K562 (cell line): ENCODE measurements around the gene ARRB2. TPM values are rescaled to one million over a fixed set of nuclear protein-coding genes. Genes with fewer than 3 reads are reported as not detected.

Experiments
- FOXM1 ChIP-seq, 2 experiments: fragments of 450-650 bp in 1 of 2; sonication (generic) in 1 of 2; formaldehyde crosslinking in 1 of 2; IDR thresholded peaks; 2 replicates each; pipeline versions ENCODE4 v1.6.1 to v1.9.0; 2017 to 2022; ENCODE audit warnings: low read depth in 2 of 2, mild to moderate bottlenecking in 2 of 2, missing genetic modification reagents in 1 of 2, moderate library complexity in 1 of 2
- FOXP1 ChIP-seq: sonication (generic); formaldehyde crosslinking; IDR thresholded peaks from 2 replicates; pipeline ENCODE4 v1.8.0; 2022; ENCODE audit warnings: mild to moderate bottlenecking, missing genetic modification reagents
- POLR2AphosphoS5 ChIP-seq: IDR thresholded peaks from 2 replicates; pipeline ENCODE4 v1.6.1; 2011; ENCODE audit warnings: mild to moderate bottlenecking, low read depth, low read length, moderate library complexity; ENCODE audit not compliant: control insufficient read depth, insufficient read depth
- POLR2G ChIP-seq: fragments of 200-400 bp; formaldehyde crosslinking; IDR thresholded peaks from 2 replicates; pipeline ENCODE4 v1.6.1; 2017; ENCODE audit warnings: low read depth, mild to moderate bottlenecking, antibody characterized with exemption, low read length, moderate library complexity
- U2AF1 ChIP-seq: fragments of 200-400 bp; formaldehyde crosslinking; optimal IDR thresholded peaks from 2 replicates; pipeline ENCODE3; 2017; ENCODE audit warnings: mild to moderate bottlenecking, low read depth, low read length, moderate library complexity
- ZNF146 ChIP-seq: IDR thresholded peaks from one replicate; pipeline ENCODE4 v1.6.1; 2018; ENCODE audit warnings: missing compliant biosample characterization; ENCODE audit not compliant: unreplicated experiment
- ZNF212 ChIP-seq: fragments of 450-650 bp; formaldehyde crosslinking; IDR thresholded peaks from 2 replicates; pipeline ENCODE4 v1.4.0; 2020; ENCODE audit warnings: mild to moderate bottlenecking
- ZNF3 ChIP-seq: fragments of 250-450 bp; sonication (Bioruptor Pico); IDR thresholded peaks from 2 replicates; pipeline ENCODE4 v1.5.0; 2021; ENCODE audit warnings: mild to moderate bottlenecking, moderate library complexity
- polyA plus RNA-seq, 8 experiments: library from polyadenylated mRNA; depleted of rRNA in 4 of 8; stranded (reverse) in 5 of 8; unstranded in 3 of 8; fragments of >200 nt; fragmentation: Nextera tagmentation in 2 of 8; fragmentation: Illumina TruSeq in 1 of 8; extraction: Ambion mirVana in 2 of 8; extraction: Trizol in 1 of 8; gene quantifications; 2 replicates each; pipeline versions ENCODE4 v1.2.1 to v1.2.3, GENCODE V29; 2011 to 2014; ENCODE audit warnings: inconsistent platforms in 1 of 8, missing spikeins in 1 of 8
- total RNA-seq, 7 experiments: library from RNA; depleted of rRNA in 6 of 7; stranded (reverse); fragments of >200 nt in 6 of 7; fragmentation: Illumina TruSeq in 2 of 7; extraction: Trizol in 2 of 7; gene quantifications; 2 replicates each; pipeline versions ENCODE4 v1.2.1 to v1.2.3, GENCODE V29; 2011 to 2021; ENCODE audit warnings: low replicate concordance in 1 of 7
- TF ChIP-seq, protein P1 (sequence below): fragments of 150-350 bp; IDR thresholded peaks from 2 replicates; pipeline ENCODE4 v1.6.1; 2014; ENCODE audit warnings: low read depth, mild to moderate bottlenecking, low read length, borderline replicate concordance
- TF ChIP-seq, protein P2 (sequence below): fragments of 250-450 bp; sonication (Bioruptor Pico); IDR thresholded peaks from 2 replicates; pipeline ENCODE4 v1.8.0; 2022; ENCODE audit warnings: moderate library complexity, mild to moderate bottlenecking, inconsistent platforms

The ARRB2 gene
- total and polyA plus RNA-seq, 9 of the 15 experiments (the other 6 are each of a cell fraction or from before 2014, with no cell fraction given): 0.79 to 15.3 (median 8.8) TPM

DNA sequence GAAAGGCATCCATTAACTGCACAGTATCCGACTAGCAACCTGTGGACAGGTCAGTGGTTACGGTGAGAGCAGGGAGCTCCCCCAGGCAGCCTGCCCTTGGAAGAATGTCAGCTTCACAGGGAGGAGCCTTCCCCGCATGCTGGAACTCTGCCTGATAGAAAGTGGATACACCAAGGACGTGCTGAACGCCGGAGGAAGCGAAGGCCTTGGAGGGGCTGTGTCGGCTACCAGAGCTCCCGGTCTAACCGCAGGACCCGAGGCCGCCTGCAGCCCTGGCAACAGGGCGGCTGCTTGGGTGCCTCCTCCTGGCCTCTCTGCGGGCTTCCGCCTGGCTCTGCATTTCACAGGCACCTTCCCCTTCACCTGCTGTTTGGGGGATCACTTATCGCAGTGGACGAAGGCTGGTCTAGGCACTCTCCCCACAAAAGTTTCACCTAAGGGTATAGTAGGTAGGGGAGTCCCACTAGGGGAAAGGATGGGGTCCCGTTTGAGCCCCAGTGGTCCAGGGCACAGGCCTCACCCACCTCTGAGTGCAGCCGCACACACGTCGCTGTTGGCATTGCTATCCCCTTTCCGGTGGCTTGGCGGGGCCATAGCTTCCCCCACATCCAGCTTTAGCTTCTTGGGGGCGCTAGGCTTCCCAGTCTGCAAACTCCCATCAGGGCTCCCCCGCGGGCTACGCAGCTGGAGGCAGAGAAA lies 36.3 kb upstream of the ARRB2 start (continued):
- TF ChIP-seq, protein P1, sequence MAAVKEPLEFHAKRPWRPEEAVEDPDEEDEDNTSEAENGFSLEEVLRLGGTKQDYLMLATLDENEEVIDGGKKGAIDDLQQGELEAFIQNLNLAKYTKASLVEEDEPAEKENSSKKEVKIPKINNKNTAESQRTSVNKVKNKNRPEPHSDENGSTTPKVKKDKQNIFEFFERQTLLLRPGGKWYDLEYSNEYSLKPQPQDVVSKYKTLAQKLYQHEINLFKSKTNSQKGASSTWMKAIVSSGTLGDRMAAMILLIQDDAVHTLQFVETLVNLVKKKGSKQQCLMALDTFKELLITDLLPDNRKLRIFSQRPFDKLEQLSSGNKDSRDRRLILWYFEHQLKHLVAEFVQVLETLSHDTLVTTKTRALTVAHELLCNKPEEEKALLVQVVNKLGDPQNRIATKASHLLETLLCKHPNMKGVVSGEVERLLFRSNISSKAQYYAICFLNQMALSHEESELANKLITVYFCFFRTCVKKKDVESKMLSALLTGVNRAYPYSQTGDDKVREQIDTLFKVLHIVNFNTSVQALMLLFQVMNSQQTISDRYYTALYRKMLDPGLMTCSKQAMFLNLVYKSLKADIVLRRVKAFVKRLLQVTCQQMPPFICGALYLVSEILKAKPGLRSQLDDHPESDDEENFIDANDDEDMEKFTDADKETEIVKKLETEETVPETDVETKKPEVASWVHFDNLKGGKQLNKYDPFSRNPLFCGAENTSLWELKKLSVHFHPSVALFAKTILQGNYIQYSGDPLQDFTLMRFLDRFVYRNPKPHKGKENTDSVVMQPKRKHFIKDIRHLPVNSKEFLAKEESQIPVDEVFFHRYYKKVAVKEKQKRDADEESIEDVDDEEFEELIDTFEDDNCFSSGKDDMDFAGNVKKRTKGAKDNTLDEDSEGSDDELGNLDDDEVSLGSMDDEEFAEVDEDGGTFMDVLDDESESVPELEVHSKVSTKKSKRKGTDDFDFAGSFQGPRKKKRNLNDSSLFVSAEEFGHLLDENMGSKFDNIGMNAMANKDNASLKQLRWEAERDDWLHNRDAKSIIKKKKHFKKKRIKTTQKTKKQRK: no peak
- TF ChIP-seq POLR2AphosphoS5: no peak
- TF ChIP-seq FOXP1: no peak
- no peak for TF ChIP-seq ZNF3 (CRISPR knock-in tag)
- no peak for TF ChIP-seq FOXM1 (IDR thresholded peaks at IDR 0.05; ENCODE audit: low read depth)
- TF ChIP-seq FOXM1 (CRISPR knock-in tag; IDR thresholded peaks at IDR 0.05; ENCODE audit: low read depth): no peak
- TF ChIP-seq, protein P2, sequence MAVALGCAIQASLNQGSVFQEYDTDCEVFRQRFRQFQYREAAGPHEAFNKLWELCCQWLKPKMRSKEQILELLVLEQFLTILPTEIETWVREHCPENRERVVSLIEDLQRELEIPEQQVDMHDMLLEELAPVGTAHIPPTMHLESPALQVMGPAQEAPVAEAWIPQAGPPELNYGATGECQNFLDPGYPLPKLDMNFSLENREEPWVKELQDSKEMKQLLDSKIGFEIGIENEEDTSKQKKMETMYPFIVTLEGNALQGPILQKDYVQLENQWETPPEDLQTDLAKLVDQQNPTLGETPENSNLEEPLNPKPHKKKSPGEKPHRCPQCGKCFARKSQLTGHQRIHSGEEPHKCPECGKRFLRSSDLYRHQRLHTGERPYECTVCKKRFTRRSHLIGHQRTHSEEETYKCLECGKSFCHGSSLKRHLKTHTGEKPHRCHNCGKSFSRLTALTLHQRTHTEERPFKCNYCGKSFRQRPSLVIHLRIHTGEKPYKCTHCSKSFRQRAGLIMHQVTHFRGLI: no peak
- no peak for TF ChIP-seq ZNF146 (CRISPR knock-in tag)
- TF ChIP-seq POLR2G: no peak
- no peak for TF ChIP-seq ZNF212
- no peak for TF ChIP-seq U2AF1
